Osteoblast (primary cell): ENCODE measurements around the gene PARP12. TPM values are rescaled to one million over a fixed set of nuclear protein-coding genes. Genes with fewer than 3 reads are reported as not detected.

Source experiments
- DNase-seq: peaks from one replicate; pipeline ENCODE4 v3.0.0; 2011; ENCODE audit warnings: low spot score, mixed read lengths; ENCODE audit not compliant: insufficient read length; ENCODE audit errors: missing footprints
- H2AFZ ChIP-seq: 2 replicates; pipeline ENCODE4 v1.6.0; 2011; ENCODE audit warnings: mild to moderate bottlenecking, low read length
- H3K27ac ChIP-seq: 2 replicates; pipeline ENCODE4 v1.5.1; 2011; ENCODE audit warnings: mild to moderate bottlenecking, low read depth, low read length, moderate library complexity
- H3K27me3 ChIP-seq: 2 replicates; pipeline ENCODE4 v1.6.0; 2012; ENCODE audit warnings: mild to moderate bottlenecking, control low read depth, inconsistent platforms, low read length, moderate library complexity; ENCODE audit not compliant: insufficient read depth
- H3K36me3 ChIP-seq: 2 replicates; pipeline ENCODE4 v1.5.1; 2011; ENCODE audit warnings: mild to moderate bottlenecking, low read length, control low read depth, moderate library complexity; ENCODE audit not compliant: insufficient read depth
- H3K4me1 ChIP-seq: 2 replicates; pipeline ENCODE4 v1.5.1; 2011; ENCODE audit warnings: mild to moderate bottlenecking, low read length, control low read depth, moderate library complexity; ENCODE audit not compliant: insufficient read depth
- H3K4me2 ChIP-seq: 2 replicates; pipeline ENCODE4 v1.6.0; 2011; ENCODE audit warnings: mild to moderate bottlenecking, low read length; ENCODE audit not compliant: insufficient read depth
- H3K4me3 ChIP-seq: fragments of 200-600 bp; sonication (generic); 3 replicates; pipeline ENCODE4 v1.5.1; 2012; ENCODE audit warnings: mild to moderate bottlenecking, low read length, inconsistent platforms; ENCODE audit not compliant: insufficient read depth
- H3K79me2 ChIP-seq: 2 replicates; pipeline ENCODE4 v1.6.0; 2012; ENCODE audit warnings: mild to moderate bottlenecking, low read length, control low read depth, inconsistent platforms; ENCODE audit not compliant: insufficient read depth
- H3K9me3 ChIP-seq: 2 replicates; pipeline ENCODE4 v1.5.1; 2011; ENCODE audit warnings: low read depth, low read length, control low read depth
- H4K20me1 ChIP-seq: 2 replicates; pipeline ENCODE4 v1.6.0; 2012; ENCODE audit warnings: mild to moderate bottlenecking, low read length, control low read depth; ENCODE audit not compliant: insufficient read depth
- CTCF ChIP-seq: IDR thresholded peaks from 2 replicates; pipeline ENCODE4 v1.5.1; 2011; ENCODE audit warnings: mild to moderate bottlenecking, low read depth, low read length, moderate library complexity; ENCODE audit errors: extremely low read depth
- total RNA-seq: library from RNA; depleted of rRNA; stranded (reverse); fragments of >200 nt; gene quantifications from 2 replicates; pipeline ENCODE4 v1.2.3, GENCODE V29; 2012

Gene PARP12
- total RNA-seq, 1 donor, result 26.4 TPM

- Histone ChIP-seq H3K36me3 (peaks cover 7% of the 10 kb centered on the region), H3K9me3 (no peaks in the 10 kb centered on the region), H3K4me1 (peaks cover 5% of the 10 kb centered on the region), H4K20me1 (no peaks in the 10 kb centered on the region), H3K79me2 (no peaks in the 10 kb centered on the region), H3K4me3 (no peak overlapping the region), H2AFZ (no peak overlapping the region), H3K4me2 (no peak overlapping the region), H3K27ac (no peak overlapping the region), H3K27me3 (no peaks in the 10 kb centered on the region)
- no peak for TF ChIP-seq CTCF
- DNase-seq, result no peak
Observed at GRCh38 chr7:140025241-140025640, 37.5 kb downstream of the PARP12 start.

- H3K9me3 ChIP-seq, result no peaks in the 10 kb centered on the region
- H3K4me3 ChIP-seq, result no peak overlapping the region
- no peak overlapping the region for H3K27ac ChIP-seq
- H2AFZ ChIP-seq, result no peak overlapping the region
- H3K27me3 ChIP-seq, result no peaks in the 10 kb centered on the region
- H3K4me2 ChIP-seq, result no peak overlapping the region
- peaks cover 5% of the 10 kb centered on the region for H3K4me1 ChIP-seq
- H3K36me3 ChIP-seq, result peaks cover 7% of the 10 kb centered on the region
- DNase-seq, result no peak
- no peaks in the 10 kb centered on the region for H4K20me1 ChIP-seq
- H3K79me2 ChIP-seq, result no peaks in the 10 kb centered on the region
- TF ChIP-seq CTCF, result no peak
Observed at GRCh38 chr7:140024585-140024984, 38.2 kb downstream of the PARP12 start.

GRCh38 chr7:140023728-140024127, 39.0 kb downstream of the PARP12 start:
- no peak overlapping the region for H3K4me3 ChIP-seq
- H2AFZ ChIP-seq, result no peak overlapping the region
- H3K27ac ChIP-seq, result no peak overlapping the region
- DNase-seq, result no peak
- H4K20me1 ChIP-seq, result no peaks in the 10 kb centered on the region
- H3K27me3 ChIP-seq, result no peaks in the 10 kb centered on the region
- no peaks in the 10 kb centered on the region for H3K79me2 ChIP-seq
- no peaks in the 10 kb centered on the region for H3K9me3 ChIP-seq
- TF ChIP-seq CTCF, result no peak
- H3K4me2 ChIP-seq, result no peak overlapping the region
- H3K4me1 ChIP-seq, result peaks cover 5% of the 10 kb centered on the region
- peaks cover 7% of the 10 kb centered on the region for H3K36me3 ChIP-seq

- Histone ChIP-seq H3K4me3 (no peak overlapping the region), H3K4me2 (no peak overlapping the region), H3K27me3 (no peaks in the 10 kb centered on the region), H2AFZ (no peak overlapping the region), H3K27ac (no peak overlapping the region), H4K20me1 (no peaks in the 10 kb centered on the region), H3K79me2 (no peaks in the 10 kb centered on the region), H3K4me1 (peaks cover 5% of the 10 kb centered on the region), H3K36me3 (peaks cover 4% of the 10 kb centered on the region), H3K9me3 (no peaks in the 10 kb centered on the region)
- TF ChIP-seq CTCF, result no peak
- no peak for DNase-seq
Observed at GRCh38 chr7:140022582-140023211, 40.1 kb downstream of the PARP12 start.
